H9 (cell line): ENCODE measurements around the gene EXOC3L1. TPM values are rescaled to one million over a fixed set of nuclear protein-coding genes. Genes with fewer than 3 reads are reported as not detected.
A peak's percentile ranks its signal among the peaks of the same experiment; 100 is the strongest.

Experiments used
- DNase-seq: peaks from one replicate; pipeline ENCODE4 v3.0.0-alpha.2; 2017
- H2AFZ ChIP-seq: one replicate; pipeline ENCODE4 v1.6.1; 2013; ENCODE audit warnings: mild to moderate bottlenecking, low read length, control low read depth, moderate library complexity
- H2AK5ac ChIP-seq: 2 replicates; pipeline ENCODE4 v1.6.1; 2013; ENCODE audit warnings: low read length, control low read depth, mixed read lengths; ENCODE audit not compliant: insufficient read length
- H2BK120ac ChIP-seq: one replicate; pipeline ENCODE4 v1.6.1; 2013; ENCODE audit warnings: low read depth, mild to moderate bottlenecking, low read length, control low read depth, inconsistent platforms; ENCODE audit not compliant: poor library complexity, severe bottlenecking
- H2BK12ac ChIP-seq: 2 replicates; pipeline ENCODE4 v1.6.1; 2013; ENCODE audit warnings: low read length, control low read depth, mixed read lengths, low read depth; ENCODE audit not compliant: insufficient read length
- H2BK15ac ChIP-seq: 2 replicates; pipeline ENCODE4 v1.6.1; 2013; ENCODE audit warnings: low read depth, low read length, control low read depth
- H2BK20ac ChIP-seq: one replicate; pipeline ENCODE4 v1.6.1; 2013; ENCODE audit warnings: low read depth, mild to moderate bottlenecking, low read length, control low read depth, inconsistent platforms; ENCODE audit not compliant: poor library complexity, severe bottlenecking
- H2BK5ac ChIP-seq: 2 replicates; pipeline ENCODE4 v1.6.1; 2013; ENCODE audit warnings: low read length, control low read depth, mixed read lengths; ENCODE audit not compliant: insufficient read length
- H3K14ac ChIP-seq: 2 replicates; pipeline ENCODE4 v1.6.1; 2013; ENCODE audit warnings: low read length, control low read depth; ENCODE audit not compliant: insufficient read depth
- H3K18ac ChIP-seq: 2 replicates; pipeline ENCODE4 v1.6.1; 2013; ENCODE audit warnings: low read depth, mild to moderate bottlenecking, mixed read lengths, low read length, control low read depth; ENCODE audit not compliant: insufficient read length
- H3K23ac ChIP-seq: 2 replicates; pipeline ENCODE4 v1.6.1; 2013; ENCODE audit warnings: low read length, control low read depth, mixed read lengths, low read depth; ENCODE audit not compliant: insufficient read length
- H3K23me2 ChIP-seq: 2 replicates; pipeline ENCODE4 v1.6.1; 2013; ENCODE audit warnings: low read depth, mild to moderate bottlenecking, mixed read lengths, low read length, control low read depth; ENCODE audit not compliant: insufficient read length, poor library complexity, severe bottlenecking
- H3K27ac ChIP-seq: 2 replicates; pipeline ENCODE4 v1.5.1; 2013; ENCODE audit warnings: low read length, control low read depth, mixed read lengths, low read depth; ENCODE audit not compliant: insufficient read length
- H3K27me3 ChIP-seq: 2 replicates; pipeline ENCODE4 v1.6.1; 2013; ENCODE audit warnings: low read length, control low read depth, inconsistent platforms; ENCODE audit not compliant: insufficient read depth
- H3K4ac ChIP-seq: 2 replicates; pipeline ENCODE4 v1.6.1; 2013; ENCODE audit warnings: low read depth, mild to moderate bottlenecking, control low read depth, inconsistent platforms, low read length, moderate library complexity
- H3K4me1 ChIP-seq: 2 replicates; pipeline ENCODE4 v1.6.1; 2013; ENCODE audit warnings: low read length, control low read depth, inconsistent platforms; ENCODE audit not compliant: insufficient read depth
- H3K4me2 ChIP-seq: 2 replicates; pipeline ENCODE4 v1.6.1; 2013; ENCODE audit warnings: low read length, control low read depth, mixed read lengths; ENCODE audit not compliant: insufficient read length, insufficient read depth
- H3K56ac ChIP-seq: 2 replicates; pipeline ENCODE4 v1.6.1; 2013; ENCODE audit warnings: low read depth, mild to moderate bottlenecking, mixed read lengths, low read length, control low read depth; ENCODE audit not compliant: insufficient read length
- H3K79me1 ChIP-seq: 2 replicates; pipeline ENCODE4 v1.6.1; 2013; ENCODE audit warnings: low read depth, mild to moderate bottlenecking, moderate library complexity, low read length, control low read depth, inconsistent platforms; ENCODE audit not compliant: insufficient read depth, poor library complexity, severe bottlenecking
- H3K79me2 ChIP-seq: 2 replicates; pipeline ENCODE4 v1.6.1; 2013; ENCODE audit warnings: low read length, control low read depth, inconsistent platforms; ENCODE audit not compliant: insufficient read depth
- H3K9ac ChIP-seq: 2 replicates; pipeline ENCODE4 v1.6.1; 2013; ENCODE audit warnings: low read length, control low read depth, mixed read lengths; ENCODE audit not compliant: insufficient read length; ENCODE audit errors: extremely low read depth
- H3K9me3 ChIP-seq: one replicate; pipeline ENCODE4 v1.6.1; 2013; ENCODE audit warnings: low read depth, low read length, inconsistent platforms; ENCODE audit not compliant: control insufficient read depth
- H3T11ph ChIP-seq: one replicate; pipeline ENCODE4 v1.6.1; 2013; ENCODE audit warnings: mild to moderate bottlenecking, low read length, control low read depth, inconsistent platforms
- H4K20me1 ChIP-seq: one replicate; pipeline ENCODE4 v1.6.1; 2013; ENCODE audit not compliant: control insufficient read depth, insufficient read length, insufficient read depth
- H4K5ac ChIP-seq: 2 replicates; pipeline ENCODE4 v1.6.1; 2013; ENCODE audit warnings: low read depth, mild to moderate bottlenecking, mixed read lengths, low read length, control low read depth; ENCODE audit not compliant: insufficient read length
- H4K8ac ChIP-seq: replicated peaks from 2 replicates; pipeline ENCODE4 v1.6.1; 2013; ENCODE audit warnings: low read length, control low read depth, mixed read lengths, low read depth; ENCODE audit not compliant: insufficient read length
- H4K91ac ChIP-seq: 2 replicates; pipeline ENCODE4 v1.6.1; 2013; ENCODE audit warnings: low read depth, mild to moderate bottlenecking, moderate library complexity, mixed read lengths, low read length, control low read depth; ENCODE audit not compliant: insufficient read length
- H3K27ac Mint-ChIP-seq, 3 experiments: 2 replicates in 2 of 3; 3 replicates in 1 of 3; pipeline ENCODE4 v1.8.0; 2020 to 2021; ENCODE audit warnings: mixed read lengths in 3 of 3, mild to moderate bottlenecking in 1 of 3, moderate library complexity in 1 of 3
- H3K27me3 Mint-ChIP-seq: 2 replicates; pipeline ENCODE4 v1.8.0; 2021; ENCODE audit warnings: low read depth, mild to moderate bottlenecking, moderate library complexity, mixed read lengths
- H3K36me3 Mint-ChIP-seq, 3 experiments: 2 replicates in 2 of 3; 3 replicates in 1 of 3; pipeline ENCODE4 v1.8.0; 2020 to 2021; ENCODE audit warnings: low read depth in 3 of 3, mixed read lengths in 3 of 3; ENCODE audit not compliant: insufficient read depth in 1 of 3
- H3K4me1 Mint-ChIP-seq, 2 experiments: 2 replicates each; pipeline ENCODE4 v1.8.0; 2020; ENCODE audit warnings: mixed read lengths in 2 of 2
- H3K4me3 Mint-ChIP-seq, 2 experiments: 2 replicates in 1 of 2; 3 replicates in 1 of 2; pipeline ENCODE4 v1.8.0; 2020 to 2021; ENCODE audit warnings: mild to moderate bottlenecking in 2 of 2, mixed read lengths in 2 of 2, moderate library complexity in 1 of 2
- H3K9me3 Mint-ChIP-seq, 2 experiments: 2 replicates in 1 of 2; 3 replicates in 1 of 2; pipeline ENCODE4 v1.8.0; 2020; ENCODE audit warnings: mild to moderate bottlenecking in 2 of 2, mixed read lengths in 2 of 2, moderate library complexity in 1 of 2
- WGBS: extraction: QIAGEN DNeasy Blood & Tissue Kit; methylation state at CpG from one replicate; pipeline ENCODE4 v1.1.7; 2013; ENCODE audit warnings: missing lambda C conversion rate, low lambda C conversion rate, mixed read lengths; ENCODE audit not compliant: insufficient read length; ENCODE audit errors: extremely low coverage; 5-methylcytosine and 5-hydroxymethylcytosine counted together
- total RNA-seq: library from RNA; stranded (reverse); gene quantifications from 2 replicates; pipeline ENCODE4 v1.2.1, GENCODE V29; 2021
- TF ChIP-seq, protein P1 (sequence below): fragments of 200-600 bp; sonication (generic); conservative IDR thresholded peaks from 3 replicates; pipeline ENCODE4 v1.8.0; 2021; ENCODE audit warnings: antibody characterized with exemption, mild to moderate bottlenecking

Gene EXOC3L1
- total RNA-seq, 1 experiment from 2014 or later: 3.3 TPM

GRCh38 chr16:67169642-67170167 lies 20.2 kb downstream of the EXOC3L1 start:
- peak; percentile 89 for DNase-seq
- H4K91ac ChIP-seq: no peak overlapping the region
- peaks cover 16% of the 10 kb centered on the region for H3K23me2 ChIP-seq
- no peak overlapping the region for H2BK120ac ChIP-seq
- no peak overlapping the region for H3K4ac ChIP-seq
- H3K79me2 ChIP-seq: no peaks in the 10 kb centered on the region
- peak overlapping the region; percentile 60 for H3K4me2 ChIP-seq
- no peak overlapping the region for H2BK12ac ChIP-seq
- Mint-ChIP-seq H3K4me3 (peak overlapping the region; percentile 62 to 87), H3K27me3 (peaks cover 89% of the 10 kb centered on the region), H3K27ac (no peak overlapping the region), H3K9me3 (peaks cover 0 to 3% of the 10 kb centered on the region in 2 experiments; a peak in 1 of 5 replicates), H3K36me3 (peaks cover 0 to 2% (median 0%) of the 10 kb centered on the region in 3 experiments; a peak in 1 of 7 replicates), H3K4me1 (peaks cover 36 to 60% of the 10 kb centered on the region in 2 experiments)
- WGBS: no CpG with 5 or more reads among the region's 24 CpGs
- no peak overlapping the region for H3K27ac ChIP-seq
- TF ChIP-seq, protein P1, sequence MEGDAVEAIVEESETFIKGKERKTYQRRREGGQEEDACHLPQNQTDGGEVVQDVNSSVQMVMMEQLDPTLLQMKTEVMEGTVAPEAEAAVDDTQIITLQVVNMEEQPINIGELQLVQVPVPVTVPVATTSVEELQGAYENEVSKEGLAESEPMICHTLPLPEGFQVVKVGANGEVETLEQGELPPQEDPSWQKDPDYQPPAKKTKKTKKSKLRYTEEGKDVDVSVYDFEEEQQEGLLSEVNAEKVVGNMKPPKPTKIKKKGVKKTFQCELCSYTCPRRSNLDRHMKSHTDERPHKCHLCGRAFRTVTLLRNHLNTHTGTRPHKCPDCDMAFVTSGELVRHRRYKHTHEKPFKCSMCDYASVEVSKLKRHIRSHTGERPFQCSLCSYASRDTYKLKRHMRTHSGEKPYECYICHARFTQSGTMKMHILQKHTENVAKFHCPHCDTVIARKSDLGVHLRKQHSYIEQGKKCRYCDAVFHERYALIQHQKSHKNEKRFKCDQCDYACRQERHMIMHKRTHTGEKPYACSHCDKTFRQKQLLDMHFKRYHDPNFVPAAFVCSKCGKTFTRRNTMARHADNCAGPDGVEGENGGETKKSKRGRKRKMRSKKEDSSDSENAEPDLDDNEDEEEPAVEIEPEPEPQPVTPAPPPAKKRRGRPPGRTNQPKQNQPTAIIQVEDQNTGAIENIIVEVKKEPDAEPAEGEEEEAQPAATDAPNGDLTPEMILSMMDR: peak; percentile 92
- no peak overlapping the region for H2BK20ac ChIP-seq
- H3K4me1 ChIP-seq: peaks cover 5% of the 10 kb centered on the region; the same call in 1 of the 2 replicates
- no peak overlapping the region for H2AFZ ChIP-seq
- H3K56ac ChIP-seq: no peak overlapping the region
- peaks cover 67% of the 10 kb centered on the region for H3K27me3 ChIP-seq
- H4K20me1 ChIP-seq: no peaks in the 10 kb centered on the region
- H4K5ac ChIP-seq: no peak overlapping the region
- H2BK15ac ChIP-seq: no peak overlapping the region
- no peak overlapping the region for H3K9ac ChIP-seq
- H3K14ac ChIP-seq: no peak overlapping the region
- no peaks in the 10 kb centered on the region for H3K79me1 ChIP-seq
- H3K9me3 ChIP-seq: no peaks in the 10 kb centered on the region
- H3K23ac ChIP-seq: no peak overlapping the region
- no peak overlapping the region for H3K18ac ChIP-seq
- no peak overlapping the region for H4K8ac ChIP-seq
- no peak overlapping the region for H2AK5ac ChIP-seq
- no peak overlapping the region for H3T11ph ChIP-seq
- H2BK5ac ChIP-seq: no peak overlapping the region
